Measurements from ENCODE around the gene JADE2.

- no peak for TF ChIP-seq CTCF (IDR thresholded peaks at IDR 0.05)
- TF ChIP-seq POLR2A (IDR thresholded peaks at IDR 0.05), result no peak
Measured at GRCh38 chr5:134529460-134529859, 4.0 kb downstream of the JADE2 start.

Data from right lobe of liver (tissue), 4 donors.